ENCODE data around the gene PLEKHA7.

Gene PLEKHA7

GRCh38 chr11:16790486-16791190 lies 223.6 kb downstream of the PLEKHA7 start:
- no peaks in the 10 kb centered on the region for H3K27me3 ChIP-seq (ENCODE audit: insufficient read depth, low read depth, severe bottlenecking)
- H3K4me3 ChIP-seq (ENCODE audit: low read depth, low read length), result no peak overlapping the region
- no peak for DNase-seq
- H3K27ac ChIP-seq, result no peak overlapping the region
- no peaks in the 10 kb centered on the region for H3K9me3 ChIP-seq (ENCODE audit: severe bottlenecking)
- no peak for TF ChIP-seq CTCF (IDR thresholded peaks at IDR 0.05; ENCODE audit: low read depth, low read length)
- peaks cover 63% of the 10 kb centered on the region for H3K36me3 ChIP-seq

- Histone ChIP-seq H3K27me3 (ENCODE audit: insufficient read depth, low read depth, severe bottlenecking) (no peaks in the 10 kb centered on the region), H3K27ac (no peak overlapping the region), H3K9me3 (ENCODE audit: severe bottlenecking) (no peaks in the 10 kb centered on the region), H3K4me3 (ENCODE audit: low read depth, low read length) (no peak overlapping the region), H3K36me3 (peaks cover 67% of the 10 kb centered on the region)
- no peak for TF ChIP-seq CTCF (IDR thresholded peaks at IDR 0.05; ENCODE audit: low read depth, low read length)
- DNase-seq, result no peak
These were observed 224.4 kb downstream of the PLEKHA7 start for GRCh38 chr11:16789560-16790485.

- no peaks in the 10 kb centered on the region for H3K27me3 ChIP-seq (ENCODE audit: insufficient read depth, low read depth, severe bottlenecking)
- H3K9me3 ChIP-seq (ENCODE audit: severe bottlenecking), result no peaks in the 10 kb centered on the region
- DNase-seq, result no peak
- H3K4me3 ChIP-seq (ENCODE audit: low read depth, low read length), result no peak overlapping the region
- peaks cover 64% of the 10 kb centered on the region for H3K36me3 ChIP-seq
- no peak overlapping the region for H3K27ac ChIP-seq
- no peak for TF ChIP-seq CTCF (IDR thresholded peaks at IDR 0.05; ENCODE audit: low read depth, low read length)
These were observed 225.2 kb downstream of the PLEKHA7 start for GRCh38 chr11:16789063-16789420.

GRCh38 chr11:16788141-16789062 lies 225.8 kb downstream of the PLEKHA7 start:
- H3K36me3 ChIP-seq, result peaks cover 64% of the 10 kb centered on the region
- H3K4me3 ChIP-seq (ENCODE audit: low read depth, low read length), result no peak overlapping the region
- H3K27ac ChIP-seq, result no peak overlapping the region
- peak; percentile 99 for TF ChIP-seq CTCF (IDR thresholded peaks at IDR 0.05; ENCODE audit: low read depth, low read length)
- peak; percentile 65 for DNase-seq
- H3K27me3 ChIP-seq (ENCODE audit: insufficient read depth, low read depth, severe bottlenecking), result no peaks in the 10 kb centered on the region
- no peaks in the 10 kb centered on the region for H3K9me3 ChIP-seq (ENCODE audit: severe bottlenecking)

- DNase-seq, result no peak
- Histone ChIP-seq H3K9me3 (ENCODE audit: severe bottlenecking) (no peaks in the 10 kb centered on the region), H3K4me3 (ENCODE audit: low read depth, low read length) (no peak overlapping the region), H3K27ac (no peak overlapping the region), H3K36me3 (peaks cover 65% of the 10 kb centered on the region), H3K27me3 (ENCODE audit: insufficient read depth, low read depth, severe bottlenecking) (no peaks in the 10 kb centered on the region)
- no peak for TF ChIP-seq CTCF (IDR thresholded peaks at IDR 0.05; ENCODE audit: low read depth, low read length)
These were observed 227.0 kb downstream of the PLEKHA7 start for GRCh38 chr11:16787035-16787742.

Data from WERI-Rb-1 (cell line).